Neutrophil (primary cell): ENCODE data around the gene RNLS.

Experiments used
- H3K27ac ChIP-seq: fragments of 200-600 bp; sonication (generic); 2 replicates; pipeline ENCODE4 v1.5.1; 2016; ENCODE audit warnings: mild to moderate bottlenecking, moderate library complexity
- H3K27me3 ChIP-seq: fragments of 200-600 bp; sonication (generic); 2 replicates; pipeline ENCODE4 v1.6.0; 2016; ENCODE audit warnings: mild to moderate bottlenecking
- H3K36me3 ChIP-seq: fragments of 200-600 bp; sonication (generic); 2 replicates; pipeline ENCODE4 v1.5.1; 2017
- H3K4me1 ChIP-seq, 2 experiments: fragments of 200-600 bp in 1 of 2; sonication (generic) in 1 of 2; 1 replicate in 1 of 2; 2 replicates in 1 of 2; pipeline versions ENCODE4 v1.5.1 to v1.6.1; 2013 to 2016; ENCODE audit warnings: low read depth in 1 of 2, low read length in 1 of 2, mild to moderate bottlenecking in 1 of 2, moderate library complexity in 1 of 2; ENCODE audit not compliant: control insufficient read depth in 1 of 2, insufficient read depth in 1 of 2
- H3K4me3 ChIP-seq, 2 experiments: fragments of 200-600 bp in 1 of 2; sonication (generic) in 1 of 2; 1 replicate in 1 of 2; 2 replicates in 1 of 2; pipeline ENCODE4 v1.5.1; 2013 to 2016; ENCODE audit warnings: low read depth in 1 of 2, low read length in 1 of 2, mild to moderate bottlenecking in 1 of 2, moderate library complexity in 1 of 2
- H3K9me3 ChIP-seq: fragments of 200-600 bp; sonication (generic); 2 replicates; pipeline ENCODE4 v1.5.1; 2016
- CTCF ChIP-seq: fragments of 200-600 bp; sonication (generic); IDR thresholded peaks from 2 replicates; pipeline ENCODE4 v1.5.1; 2016; ENCODE audit warnings: antibody characterized with exemption

Gene RNLS

GRCh38 chr10:88437411-88437810 is 145.7 kb downstream of the RNLS start:
- no peaks in the 10 kb centered on the region for H3K36me3 ChIP-seq
- no peak overlapping the region for H3K4me3 ChIP-seq
- no peaks in the 10 kb centered on the region for H3K27me3 ChIP-seq
- no peaks in the 10 kb centered on the region for H3K9me3 ChIP-seq
- no peak overlapping the region for H3K27ac ChIP-seq
- H3K4me1 ChIP-seq, result peaks cover 0 to 5% of the 10 kb centered on the region in 2 experiments
- TF ChIP-seq CTCF, result no peak

- H3K36me3 ChIP-seq, result no peaks in the 10 kb centered on the region
- no peaks in the 10 kb centered on the region for H3K4me1 ChIP-seq
- H3K4me3 ChIP-seq, result no peak overlapping the region
- no peak for TF ChIP-seq CTCF
- H3K27me3 ChIP-seq, result no peaks in the 10 kb centered on the region
- no peaks in the 10 kb centered on the region for H3K9me3 ChIP-seq
- no peak overlapping the region for H3K27ac ChIP-seq
Measured at GRCh38 chr10:88433565-88434186, 149.4 kb downstream of the RNLS start.

- no peak overlapping the region for H3K27ac ChIP-seq
- no peak for TF ChIP-seq CTCF
- H3K4me3 ChIP-seq, result no peak overlapping the region
- H3K36me3 ChIP-seq, result no peaks in the 10 kb centered on the region
- no peaks in the 10 kb centered on the region for H3K4me1 ChIP-seq
- no peaks in the 10 kb centered on the region for H3K9me3 ChIP-seq
- H3K27me3 ChIP-seq, result no peaks in the 10 kb centered on the region
Measured at GRCh38 chr10:88431103-88431502, 152.0 kb downstream of the RNLS start.

GRCh38 chr10:88428976-88429375 is 154.1 kb downstream of the RNLS start:
- no peak for TF ChIP-seq CTCF
- H3K36me3 ChIP-seq, result no peaks in the 10 kb centered on the region
- no peaks in the 10 kb centered on the region for H3K9me3 ChIP-seq
- no peak overlapping the region for H3K27ac ChIP-seq
- H3K4me1 ChIP-seq, result no peaks in the 10 kb centered on the region
- H3K27me3 ChIP-seq, result no peaks in the 10 kb centered on the region
- no peak overlapping the region for H3K4me3 ChIP-seq

GRCh38 chr10:88428442-88428841 is 154.7 kb downstream of the RNLS start:
- Histone ChIP-seq H3K36me3 (no peaks in the 10 kb centered on the region), H3K9me3 (no peaks in the 10 kb centered on the region), H3K4me1 (no peaks in the 10 kb centered on the region), H3K4me3 (no peak overlapping the region), H3K27me3 (no peaks in the 10 kb centered on the region), H3K27ac (no peak overlapping the region)
- TF ChIP-seq CTCF, result no peak

GRCh38 chr10:88427024-88427423 is 156.1 kb downstream of the RNLS start:
- no peak overlapping the region for H3K4me3 ChIP-seq
- H3K9me3 ChIP-seq, result no peaks in the 10 kb centered on the region
- H3K27me3 ChIP-seq, result no peaks in the 10 kb centered on the region
- no peaks in the 10 kb centered on the region for H3K4me1 ChIP-seq
- H3K27ac ChIP-seq, result no peak overlapping the region
- no peaks in the 10 kb centered on the region for H3K36me3 ChIP-seq
- no peak for TF ChIP-seq CTCF
